Gastrocnemius medialis (tissue), 4 donors: ENCODE measurements around the gene SUN1.

Experiments used
- POLR2A ChIP-seq, 2 donors: fragments of 450-650 bp; IDR thresholded peaks; one replicate each; pipeline ENCODE4 v1.6.1; 2017; ENCODE audit warnings: antibody characterized with exemption in 2 of 2, mild to moderate bottlenecking in 2 of 2, moderate library complexity in 2 of 2
- TF ChIP-seq, protein P1 (sequence below), 5 experiments: fragments of 450-650 bp in 3 of 5; fragments of 200-600 bp in 2 of 5; sonication (generic) in 2 of 5; IDR thresholded peaks in 4 of 5; conservative IDR thresholded peaks in 1 of 5; 1 replicate in 4 of 5; 2 replicates in 1 of 5; pipeline ENCODE4 v1.5.1; 2016 to 2019; ENCODE audit warnings: antibody characterized with exemption in 5 of 5, mild to moderate bottlenecking in 3 of 5, moderate library complexity in 3 of 5

DNA sequence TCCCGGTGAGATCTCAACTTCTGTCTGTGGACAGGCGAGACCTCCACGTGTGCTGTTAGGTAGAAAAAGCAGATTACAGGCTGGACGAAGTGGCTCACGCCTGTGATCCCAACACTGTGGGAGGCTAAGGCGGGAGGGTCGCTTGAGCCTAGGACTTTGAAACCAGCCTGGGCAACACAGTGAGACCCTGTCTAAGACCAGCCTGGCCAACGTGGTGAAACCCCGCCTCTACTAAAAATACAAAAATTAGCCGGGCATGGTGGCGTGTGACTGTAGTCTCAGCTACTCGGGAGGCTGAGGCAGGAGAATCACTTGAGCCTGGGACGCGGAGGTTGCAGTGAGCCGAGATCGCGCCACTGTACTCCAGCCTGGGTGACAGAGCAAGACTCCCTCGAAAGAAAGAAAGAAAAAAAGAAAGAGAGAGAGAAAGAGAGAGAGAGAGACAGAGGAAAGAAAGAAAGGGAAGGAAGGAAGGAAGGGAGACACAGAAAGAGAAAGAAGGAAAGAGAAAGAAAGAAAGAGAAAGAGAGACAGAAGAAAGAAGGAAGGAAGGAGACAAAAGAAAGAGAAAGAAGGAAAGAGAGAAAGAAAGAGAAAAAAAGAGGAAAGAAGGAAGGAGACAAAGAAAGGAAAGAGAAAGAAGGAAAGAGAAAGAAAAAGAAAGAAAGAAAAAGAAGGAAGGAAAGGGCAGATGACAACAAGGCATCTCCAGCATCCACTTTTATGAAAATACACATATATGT lies 29.6 kb upstream of the SUN1 start:
- TF ChIP-seq, protein P1, sequence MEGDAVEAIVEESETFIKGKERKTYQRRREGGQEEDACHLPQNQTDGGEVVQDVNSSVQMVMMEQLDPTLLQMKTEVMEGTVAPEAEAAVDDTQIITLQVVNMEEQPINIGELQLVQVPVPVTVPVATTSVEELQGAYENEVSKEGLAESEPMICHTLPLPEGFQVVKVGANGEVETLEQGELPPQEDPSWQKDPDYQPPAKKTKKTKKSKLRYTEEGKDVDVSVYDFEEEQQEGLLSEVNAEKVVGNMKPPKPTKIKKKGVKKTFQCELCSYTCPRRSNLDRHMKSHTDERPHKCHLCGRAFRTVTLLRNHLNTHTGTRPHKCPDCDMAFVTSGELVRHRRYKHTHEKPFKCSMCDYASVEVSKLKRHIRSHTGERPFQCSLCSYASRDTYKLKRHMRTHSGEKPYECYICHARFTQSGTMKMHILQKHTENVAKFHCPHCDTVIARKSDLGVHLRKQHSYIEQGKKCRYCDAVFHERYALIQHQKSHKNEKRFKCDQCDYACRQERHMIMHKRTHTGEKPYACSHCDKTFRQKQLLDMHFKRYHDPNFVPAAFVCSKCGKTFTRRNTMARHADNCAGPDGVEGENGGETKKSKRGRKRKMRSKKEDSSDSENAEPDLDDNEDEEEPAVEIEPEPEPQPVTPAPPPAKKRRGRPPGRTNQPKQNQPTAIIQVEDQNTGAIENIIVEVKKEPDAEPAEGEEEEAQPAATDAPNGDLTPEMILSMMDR (IDR thresholded peaks at IDR 0.05 in 4 of 5, conservative IDR thresholded peaks at IDR 0.05 in 1 of 5): no peak
- TF ChIP-seq POLR2A (IDR thresholded peaks at IDR 0.05): no peak
